GOT3 (cell line): ENCODE results near the gene CTXN2.

Experiments used
- DNase-seq: peaks from one replicate; lab custom pipeline; 2025; ENCODE audit warnings: mixed read lengths; lab: John Stamatoyannopoulos, UW

The CTXN2 gene

GRCh38 chr15:48191574-48192225, at the start of gene CTXN2:
Gene CTXN2 (plus strand): TSS chr15:48191665. CDS start chr15:48201301, 9,636 bp downstream.
- DNase-seq, result no peak

DNA sequence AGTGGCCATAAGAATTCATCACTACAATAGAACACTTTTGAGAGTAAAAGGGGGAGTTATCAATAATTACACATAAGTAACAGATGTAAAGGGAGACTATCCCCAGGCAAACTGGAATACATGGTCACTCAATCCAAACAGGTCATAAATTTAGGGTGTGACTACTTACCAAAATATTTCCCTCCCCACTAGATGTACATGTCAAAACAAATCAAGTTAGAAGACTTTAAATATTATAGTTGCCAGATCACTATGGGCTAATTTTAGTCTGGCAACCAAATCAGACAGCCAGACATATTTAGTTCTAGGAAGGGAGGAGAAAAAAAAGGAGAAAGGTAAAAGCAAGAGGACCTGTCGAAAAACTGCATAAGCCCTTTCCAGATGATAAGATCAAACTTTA, 47.6 kb upstream of the CTXN2 start:
- no peak for DNase-seq

GRCh38 chr15:48144889-48145288, 46.6 kb upstream of the CTXN2 start:
- no peak for DNase-seq

- no peak for DNase-seq
These were observed 45.5 kb upstream of the CTXN2 start for GRCh38 chr15:48145923-48146322.

GRCh38 chr15:48147358-48147757, 44.1 kb upstream of the CTXN2 start:
- DNase-seq, result no peak

GRCh38 chr15:48149858-48150257, 41.6 kb upstream of the CTXN2 start:
- no peak for DNase-seq

- no peak for DNase-seq
These were observed 37.9 kb upstream of the CTXN2 start for GRCh38 chr15:48153526-48153925.

GRCh38 chr15:48168616-48169015, 22.8 kb upstream of the CTXN2 start:
- no peak for DNase-seq

GRCh38 chr15:48170981-48171380, 20.5 kb upstream of the CTXN2 start:
- no peak for DNase-seq

GRCh38 chr15:48175126-48175525, 16.3 kb upstream of the CTXN2 start:
- no peak for DNase-seq

DNA sequence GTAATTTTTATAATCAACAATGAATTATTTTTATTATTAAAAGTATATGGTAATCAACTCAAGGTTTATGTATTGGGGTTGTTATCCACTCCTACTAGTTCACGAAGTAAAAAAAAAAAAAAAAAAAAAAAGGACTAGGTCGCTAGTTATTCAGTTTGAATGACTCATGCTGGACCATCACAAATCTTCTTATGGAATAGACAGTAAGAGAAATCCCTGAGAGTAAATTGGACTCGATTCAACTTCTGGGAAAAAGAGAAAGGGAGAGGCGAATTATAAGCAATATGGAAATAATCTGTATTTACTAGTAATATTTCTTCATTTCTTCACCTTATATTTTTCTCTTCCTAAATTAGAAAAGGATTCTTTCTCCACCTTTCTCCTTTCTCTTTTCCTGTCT, 15.4 kb upstream of the CTXN2 start:
- DNase-seq, result no peak

- no peak for DNase-seq
These were observed 14.5 kb upstream of the CTXN2 start for GRCh38 chr15:48176957-48177356.

DNA sequence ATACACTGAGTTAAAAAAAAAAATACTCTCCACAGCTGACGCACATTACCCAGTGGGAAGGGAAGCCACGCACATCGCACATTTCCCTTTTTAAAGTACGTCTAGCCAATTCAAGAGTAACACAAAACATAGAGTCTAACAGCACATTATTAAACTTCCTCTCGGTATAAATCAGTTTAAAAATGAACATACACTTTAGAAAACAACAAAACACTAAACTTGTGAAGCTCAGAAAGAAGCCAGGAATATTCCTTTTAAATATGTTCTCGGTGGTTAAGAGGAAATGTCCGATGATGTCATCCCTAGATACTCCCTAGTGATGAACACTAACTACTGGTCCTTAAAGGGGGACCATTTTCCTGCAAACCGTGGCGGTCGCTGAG, 14.1 kb upstream of the CTXN2 start:
- DNase-seq, result no peak

DNA sequence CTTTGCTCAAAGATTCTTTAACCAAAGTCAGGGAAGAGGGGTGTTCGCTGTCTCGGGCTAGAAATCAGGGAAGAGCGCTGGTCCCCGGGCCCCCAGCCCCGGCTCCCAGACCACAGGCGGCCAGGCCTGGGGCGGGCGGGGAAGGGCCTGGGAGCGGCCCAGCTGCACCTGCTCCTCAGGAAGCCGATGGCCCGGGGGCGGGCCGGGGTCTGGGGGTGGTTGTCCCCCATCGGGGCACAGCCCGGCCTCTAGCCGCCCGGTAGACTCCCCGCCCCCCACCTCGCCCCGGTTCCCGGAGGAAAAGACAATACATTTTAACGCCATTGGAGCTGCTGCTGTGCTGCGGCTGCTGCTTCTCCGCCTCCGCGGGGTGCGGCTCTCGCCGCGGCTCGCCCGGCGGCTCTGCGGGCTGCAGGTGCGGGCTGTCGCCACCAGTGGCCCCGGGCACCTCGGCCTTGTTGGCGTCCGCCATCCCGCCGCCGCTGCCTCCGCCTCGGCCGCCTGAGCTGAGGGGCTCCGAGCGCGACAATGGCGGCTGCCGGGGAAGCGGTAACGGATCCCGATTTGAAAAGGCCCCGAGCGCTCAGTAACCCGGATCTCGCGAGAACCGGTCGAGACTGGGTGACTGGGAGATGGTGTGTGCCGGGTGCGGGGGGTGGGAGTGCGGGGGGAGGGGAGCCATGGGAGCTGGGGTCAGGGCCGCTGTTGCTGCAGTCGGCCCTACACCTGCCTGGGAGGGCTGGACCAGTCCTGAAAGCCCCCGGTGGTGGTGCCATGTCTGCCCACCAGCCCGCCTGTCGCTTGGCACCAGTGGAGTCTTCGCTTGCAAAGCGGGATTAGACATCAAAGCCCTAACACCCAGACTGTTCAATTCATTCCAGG, 13.5 kb upstream of the CTXN2 start, which contains the start of gene MYEF2:
Gene MYEF2 (minus strand): TSS at position 530 of the 882 bp plus-strand sequence. CDS start 58 bp downstream, at position 472.
- no peak for DNase-seq

DNA sequence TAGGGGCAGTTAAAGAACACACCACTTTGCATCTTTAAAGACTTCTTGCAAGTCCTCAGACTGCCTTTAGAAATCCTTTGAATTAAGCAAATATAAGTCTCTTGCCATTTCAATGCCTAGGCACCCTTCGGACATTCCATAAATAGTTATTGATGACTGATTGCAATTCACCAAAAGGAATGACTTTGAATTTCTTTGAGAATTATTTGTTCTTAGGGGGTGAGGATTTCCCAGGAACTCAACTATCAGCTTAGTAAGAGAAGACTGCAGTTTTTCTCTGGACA, 12.9 kb upstream of the CTXN2 start:
- DNase-seq, result no peak

DNA sequence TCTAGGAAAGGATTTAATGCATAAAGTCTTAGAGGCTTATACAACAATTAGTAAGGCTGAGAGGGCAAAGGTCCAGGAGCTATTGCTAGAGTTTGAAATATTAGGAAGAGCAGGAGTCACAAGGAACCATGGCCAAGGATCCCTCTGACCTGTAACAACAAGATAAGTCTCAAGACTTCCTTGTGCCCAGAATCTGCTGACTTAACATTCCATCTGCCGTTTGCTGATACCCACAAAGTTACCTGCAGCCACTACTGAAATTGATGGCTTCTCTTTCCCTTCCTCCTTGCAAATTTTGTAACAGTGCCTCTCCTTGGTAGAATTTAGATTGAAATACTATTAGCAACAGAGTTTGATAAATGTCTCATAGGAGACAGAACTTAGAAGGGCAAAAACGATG, 8.7 kb upstream of the CTXN2 start:
- DNase-seq, result no peak

DNA sequence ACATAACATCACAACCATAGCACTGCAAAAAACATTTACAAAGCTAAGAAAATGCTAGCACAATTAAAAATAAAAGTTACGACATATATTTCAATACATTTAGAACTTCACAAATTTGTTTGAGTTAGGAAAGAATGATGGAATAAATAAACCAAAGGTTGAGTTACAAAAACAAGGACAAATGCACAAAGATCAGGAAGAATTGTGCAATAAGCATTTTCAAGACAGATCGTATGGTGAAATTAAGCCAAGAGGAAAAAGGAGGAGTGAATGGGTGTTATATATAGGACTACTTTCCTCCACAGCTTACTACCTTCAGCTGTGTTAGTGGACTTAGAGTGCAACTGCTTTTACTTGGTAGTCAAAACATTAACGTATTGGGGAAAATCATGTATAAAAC, 5.9 kb upstream of the CTXN2 start:
- no peak for DNase-seq

GRCh38 chr15:48186271-48186670, 5.2 kb upstream of the CTXN2 start:
- DNase-seq, result no peak

GRCh38 chr15:48190932-48191573, 412 bp upstream of the CTXN2 start:
- no peak for DNase-seq

GRCh38 chr15:48202068-48202467, 10.6 kb downstream of the CTXN2 start:
- no peak for DNase-seq

- no peak for DNase-seq
These were observed 14.5 kb downstream of the CTXN2 start, which contains the start of gene SLC12A1 for GRCh38 chr15:48205981-48206380. Gene SLC12A1 (plus strand): TSS chr15:48206302. CDS start chr15:48207720, 1,418 bp downstream.

GRCh38 chr15:48221261-48221660, 29.8 kb downstream of the CTXN2 start:
- DNase-seq, result no peak

GRCh38 chr15:48221885-48222284, 30.4 kb downstream of the CTXN2 start:
- DNase-seq, result no peak
